GM12878 (cell line): Measurements from ENCODE around the gene DBNL. TPM values are rescaled to one million over a fixed set of nuclear protein-coding genes. Genes with fewer than 3 reads are reported as not detected.

ENCODE experiments used
- ATAC-seq: fragments of 200-7000 bp; cut with Tn5 transposase; 3 replicates; pipeline ENCODE4 v1.9.1; 2020; ENCODE audit warnings: mild to moderate bottlenecking, moderate library complexity
- BruUV-seq: library from RNA; stranded (reverse); fragments of 400-500 nt; replicated peaks from 2 replicates; lab custom pipeline; 2021; lab: Mats Ljungman, UMichigan
- CTCF ChIA-PET: fragments of 300-600 bp; sonication (Branson Sonifier 250); formaldehyde crosslinking; extraction: SDS; loops from one replicate; lab custom pipeline; 2021; ENCODE audit warnings: inconsistent platforms; lab: Yijun Ruan, JAX
- POLR2A ChIA-PET: fragments of 350-600 bp; formaldehyde crosslinking; extraction: SDS; loops from one replicate; lab custom pipeline; 2021; ENCODE audit warnings: inconsistent platforms; lab: Charles Lee
- RAD21 ChIA-PET: fragments of 300-600 bp; sonication (Branson Sonifier 250); formaldehyde crosslinking; loops from one replicate; lab custom pipeline; 2023; ENCODE audit warnings: antibody characterized with exemption; ENCODE audit not compliant: unreplicated experiment; lab: Charles Lee
- SMC1A ChIA-PET: fragments of 300-600 bp; sonication (Branson Sonifier 250); formaldehyde crosslinking; loops from one replicate; lab custom pipeline; 2023; ENCODE audit not compliant: unreplicated experiment, uncharacterized antibody; lab: Charles Lee
- DNase-seq: peaks from one replicate; pipeline ENCODE4 v3.0.0-alpha.2; 2011; ENCODE audit warnings: low read depth, low spot score
- FAIRE-seq: peaks from 3 replicates; lab custom pipeline; 2011; peaks lifted over from hg19 to GRCh38; lab: Jason Lieb, UNC
- H2AFZ ChIP-seq: 2 replicates; pipeline ENCODE4 v1.6.0; 2011; ENCODE audit warnings: low read depth, low read length, control low read depth; ENCODE audit not compliant: control insufficient read depth
- H3K27ac ChIP-seq: 2 replicates; pipeline ENCODE4 v1.5.1; 2011; ENCODE audit warnings: control low read depth; ENCODE audit not compliant: control insufficient read depth, insufficient read depth
- H3K27me3 ChIP-seq, 2 experiments: replicated peaks in 1 of 2; 2 replicates each; pipeline versions ENCODE4 v1.6.0 to v1.6.1; 2011; ENCODE audit warnings: low read length in 1 of 2; ENCODE audit not compliant: control insufficient read depth in 2 of 2, insufficient read depth in 2 of 2
- H3K36me3 ChIP-seq, 2 experiments: 2 replicates each; pipeline ENCODE4 v1.5.1; 2011; ENCODE audit warnings: low read length in 1 of 2; ENCODE audit not compliant: control insufficient read depth in 2 of 2, insufficient read depth in 2 of 2
- H3K4me1 ChIP-seq: 2 replicates; pipeline ENCODE4 v1.6.1; 2011; ENCODE audit warnings: mild to moderate bottlenecking, low read length, moderate library complexity, mixed read lengths; ENCODE audit not compliant: control insufficient read depth, insufficient read depth
- H3K4me2 ChIP-seq: 2 replicates; pipeline ENCODE4 v1.6.0; 2011; ENCODE audit warnings: control low read depth; ENCODE audit not compliant: control insufficient read depth, insufficient read depth
- H3K4me3 ChIP-seq: fragments of 200-600 bp; sonication (generic); 2 replicates; pipeline ENCODE4 v1.5.1; 2016
- H3K79me2 ChIP-seq: 2 replicates; pipeline ENCODE4 v1.6.0; 2011; ENCODE audit warnings: low read length; ENCODE audit not compliant: control insufficient read depth, insufficient read depth
- H3K9ac ChIP-seq: 2 replicates; pipeline ENCODE4 v1.8.0; 2011; ENCODE audit warnings: low read length, control low read depth, mixed read lengths; ENCODE audit not compliant: control insufficient read depth, insufficient read depth
- H3K9me3 ChIP-seq: replicated peaks from 3 replicates; pipeline ENCODE4 v1.5.1; 2011; ENCODE audit warnings: mild to moderate bottlenecking, low read length; ENCODE audit not compliant: control insufficient read depth, insufficient read depth
- H4K20me1 ChIP-seq: 2 replicates; pipeline ENCODE4 v1.6.0; 2011; ENCODE audit not compliant: control insufficient read depth, insufficient read depth
- BACH1 ChIP-seq: fragments of 450-650 bp; IDR thresholded peaks from 2 replicates; pipeline ENCODE4 v1.6.1; 2017; ENCODE audit warnings: mild to moderate bottlenecking, borderline replicate concordance
- ETV6 ChIP-seq, 2 experiments: fragments of 450-650 bp in 1 of 2; IDR thresholded peaks in 1 of 2; conservative IDR thresholded peaks in 1 of 2; 2 replicates each; pipeline ENCODE4 v1.6.1; 2014; ENCODE audit warnings: antibody characterized with exemption in 1 of 2, borderline replicate concordance in 1 of 2, low read depth in 1 of 2, mild to moderate bottlenecking in 1 of 2, moderate library complexity in 1 of 2
- NFYB ChIP-seq: IDR thresholded peaks from 2 replicates; pipeline ENCODE4 v1.6.1; 2011; ENCODE audit warnings: low read depth, mild to moderate bottlenecking, low read length, improper control_type of control experiment, moderate library complexity; ENCODE audit not compliant: insufficient read depth
- RBBP5 ChIP-seq: fragments of 200-600 bp; sonication (generic); conservative IDR thresholded peaks from 2 replicates; pipeline ENCODE4 v1.6.1; 2016
- RUNX3 ChIP-seq: IDR thresholded peaks from 2 replicates; pipeline ENCODE4 v1.6.1; 2012; ENCODE audit warnings: low read length, inconsistent platforms
- SPI1 ChIP-seq: IDR thresholded peaks from 2 replicates; pipeline ENCODE4 v1.6.1; 2011; ENCODE audit warnings: low read depth, mild to moderate bottlenecking, low read length, moderate library complexity, borderline replicate concordance; ENCODE audit not compliant: insufficient read depth
- WRNIP1 ChIP-seq: IDR thresholded peaks from 2 replicates; pipeline ENCODE4 v1.6.1; 2011; ENCODE audit warnings: low read depth, low read length, improper control_type of control experiment, borderline replicate concordance
- WGBS: methylation state at CpG from one replicate; pipeline ENCODE4 v1.1.6; 2016; ENCODE audit warnings: low lambda C conversion rate; ENCODE audit not compliant: insufficient replicate concordance, insufficient coverage; ENCODE audit errors: missing lambda C conversion rate; 5-methylcytosine and 5-hydroxymethylcytosine counted together
- in situ Hi-C: fragments of 300-500 bp; cut with MboI; formaldehyde crosslinking; loops from 9 replicates; pipeline ENCODE4 v1.14.3; 2018; ENCODE audit warnings: mixed read lengths
- intact Hi-C: fragments of 100-400 bp; cut with micrococcal nuclease; formaldehyde crosslinking; loops from one replicate; pipeline ENCODE4 v1.14.2; 2022; ENCODE audit not compliant: unreplicated experiment
- polyA plus RNA-seq, 11 experiments: library from polyadenylated mRNA; depleted of rRNA in 4 of 11; unstranded in 6 of 11; stranded (reverse) in 5 of 11; fragments of >200 nt; fragmentation: Nextera tagmentation in 4 of 11; fragmentation: Illumina TruSeq in 1 of 11; extraction: Ambion mirVana in 4 of 11; extraction: Trizol in 1 of 11; gene quantifications; 1 replicate in 1 of 11; 2 replicates in 10 of 11; pipeline versions ENCODE4 v1.2.1 to v1.2.3, GENCODE V29; 2011 to 2016; ENCODE audit warnings: inconsistent platforms in 2 of 11, missing spikeins in 2 of 11, low read depth in 1 of 11
- total RNA-seq, 4 experiments: library from RNA; depleted of rRNA in 3 of 4; stranded (reverse); fragments of >200 nt in 3 of 4; fragmentation: Illumina TruSeq in 1 of 4; extraction: Trizol in 1 of 4; gene quantifications; 2 replicates each; pipeline versions ENCODE4 v1.2.1 to v1.2.3, GENCODE V29; 2013 to 2021

Gene DBNL
- total and polyA plus RNA-seq, 10 of the 15 experiments (the other 5 are each of a cell fraction or from before 2014, with no cell fraction given): 4.1 to 179 (median 84.3) TPM

DNA sequence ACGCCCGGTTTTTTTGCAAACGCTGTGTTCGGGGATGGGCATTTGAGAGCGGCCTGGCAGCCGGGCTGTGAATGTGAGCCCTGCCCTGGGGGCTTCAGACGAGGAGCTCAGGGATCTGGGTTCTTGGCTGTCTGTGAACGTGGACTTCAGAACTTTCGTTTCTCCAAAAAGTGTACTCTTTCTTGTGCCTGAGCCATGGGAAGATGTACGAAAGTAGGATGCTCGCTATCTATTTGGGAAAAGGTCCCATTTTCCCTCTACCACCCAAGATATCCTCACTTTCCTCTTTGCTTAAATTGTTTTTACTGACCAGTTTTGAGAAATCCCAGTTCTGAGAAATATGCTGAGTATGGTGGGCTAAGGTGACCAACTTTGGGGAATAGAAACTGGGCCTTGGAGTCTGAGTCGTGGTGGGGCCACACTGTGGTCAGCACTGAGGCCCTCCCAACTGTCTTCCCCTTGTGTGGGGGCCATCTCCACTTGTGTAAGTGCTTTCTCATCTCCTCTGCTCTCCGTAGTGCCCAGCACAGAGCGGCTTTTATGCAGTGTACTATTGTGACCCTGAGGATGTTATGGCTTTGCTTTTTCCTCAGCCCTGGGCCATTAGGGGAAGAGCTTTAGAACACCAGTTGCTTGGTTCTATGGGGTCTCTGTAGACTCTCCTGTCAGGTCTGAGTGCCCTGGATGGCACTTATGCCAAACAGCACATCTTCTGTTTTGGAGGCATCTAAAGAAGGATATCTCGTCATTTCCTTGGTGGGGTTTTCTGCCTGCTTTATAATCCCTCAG lies 918 bp downstream of the DBNL start:
- in situ Hi-C loops: no loop called here
- Histone ChIP-seq H4K20me1 (peaks cover 14% of the 10 kb centered on the region), H3K4me1 (peaks cover 15% of the 10 kb centered on the region)
- TF ChIP-seq RUNX3 (peak; percentile 76), SPI1 (peak; percentile 45; the same call in 1 of the 2 replicates), WRNIP1 (0 out of 2 replicates have a peak, but pooled peaks have one; percentile 55), NFYB (no peak), ETV6 (conservative IDR thresholded peaks at IDR 0.05 in 1 of 2, IDR thresholded peaks at IDR 0.05 in 1 of 2; ENCODE audit: borderline replicate concordance in 1 of 2, low read depth in 1 of 2) (0 out of 4 replicates have a peak, but pooled peaks of 1 of the 2 experiments have one; percentile 36), BACH1 (0 out of 2 replicates have a peak, but pooled peaks have one; percentile 39), RBBP5 (no peak)
- TF ChIP-seq, all 136 proteins: peak for 5
- CTCF ChIA-PET: interaction anchor here (1.2 kb wide), 1 partner anchor 151 kb away, joined by 4 read pairs; no protein-coding TSS in a partner anchor
- Histone ChIP-seq H3K27ac (peak overlapping the region; percentile 88), H3K4me3 (peak overlapping the region; percentile 83), H3K79me2 (peaks cover 51% of the 10 kb centered on the region), H2AFZ (no peak overlapping the region), H3K4me2 (peak overlapping the region; percentile 96), H3K27me3 (no peaks in the 10 kb centered on the region), H3K9ac (peak overlapping the region; percentile 82), H3K9me3 (no peaks in the 10 kb centered on the region), H3K36me3 (peaks cover 8 to 9% of the 10 kb centered on the region in 2 experiments)
- SMC1A ChIA-PET: interaction anchor here (1.7 to 1.8 kb wide), 2 partner anchors 13 to 25 kb away, joined by 4 to 6 read pairs; no protein-coding TSS in a partner anchor
- ATAC-seq: peak; percentile 17
- DNase-seq: no peak
- POLR2A ChIA-PET: interaction anchor here (0.6 to 2.1 kb wide), 4 partner anchors 19 to 166 kb away, joined by 3 to 16 read pairs (median 6); partner anchors contain the start of gene YKT6
- intact Hi-C loops: no loop called here
- FAIRE-seq: no peak
- RAD21 ChIA-PET: interaction anchor here (0.5 to 2.1 kb wide), 2 partner anchors 26 to 55 kb away, joined by 4 to 6 read pairs; no protein-coding TSS in a partner anchor
- 1% methylated on average over 15 of the region's 15 CpGs for WGBS
- BruUV-seq: TSS peak; percentile 67
